ENCODE measurements around the gene ATP1A2.

Gene ATP1A2

GRCh38 chr1:160085686-160086455 is 29.7 kb upstream of the ATP1A2 start:
- DNase-seq (ENCODE audit: low spot score) = peak; percentile 91

- DNase-seq (ENCODE audit: low spot score) = no peak
These were observed 29.1 kb upstream of the ATP1A2 start for GRCh38 chr1:160086456-160086892.

DNA sequence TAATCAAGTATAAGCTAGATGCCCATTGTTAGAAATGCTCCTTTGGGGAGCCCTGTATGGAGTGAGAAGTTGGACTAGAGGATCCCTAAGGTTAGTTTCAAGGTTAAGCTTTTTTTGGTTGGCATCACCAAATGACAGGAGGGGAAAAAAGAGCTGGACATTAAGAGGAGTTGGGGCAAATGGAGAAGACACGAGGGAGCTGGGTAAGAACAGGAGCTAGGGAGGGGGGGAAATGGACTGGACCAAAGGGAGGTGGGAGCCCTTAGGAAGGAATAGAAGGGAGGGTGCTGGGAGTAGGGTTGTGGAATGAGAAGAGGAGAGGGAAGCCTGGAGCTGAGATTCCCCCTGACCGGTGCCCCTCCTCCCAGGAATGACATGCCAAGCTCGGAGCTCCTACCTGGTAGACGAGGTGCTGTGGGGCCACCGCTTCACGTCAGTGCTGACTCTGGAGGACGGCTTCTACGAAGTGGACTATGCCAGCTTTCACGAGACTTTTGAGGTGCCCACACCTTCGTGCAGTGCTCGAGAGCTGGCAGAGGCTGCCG is 28.4 kb upstream of the ATP1A2 start:
- DNase-seq (ENCODE audit: low spot score) = no peak

DNA sequence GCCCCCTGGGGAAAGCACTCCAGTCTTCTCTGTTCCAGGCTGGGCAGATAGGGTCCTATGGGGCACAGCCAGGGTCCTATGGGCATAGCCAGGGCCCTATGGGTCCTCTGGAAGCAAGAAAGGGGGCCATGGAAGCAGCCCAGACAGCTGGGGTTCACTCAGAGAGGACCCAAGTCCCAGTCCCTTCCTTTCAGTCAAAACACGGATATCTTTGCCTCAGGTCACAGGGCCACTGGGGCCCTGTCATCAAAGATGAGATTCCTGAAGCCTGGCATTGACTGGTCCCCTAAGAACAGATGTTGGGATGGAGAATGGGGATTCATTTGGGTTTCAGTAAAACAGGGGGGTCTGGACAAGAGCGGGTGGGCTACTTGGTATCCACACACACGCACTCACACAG is 25.7 kb upstream of the ATP1A2 start:
- no peak for DNase-seq (ENCODE audit: low spot score)

- DNase-seq (ENCODE audit: low spot score) = no peak
These were observed 24.8 kb upstream of the ATP1A2 start for GRCh38 chr1:160090760-160091159.

DNA sequence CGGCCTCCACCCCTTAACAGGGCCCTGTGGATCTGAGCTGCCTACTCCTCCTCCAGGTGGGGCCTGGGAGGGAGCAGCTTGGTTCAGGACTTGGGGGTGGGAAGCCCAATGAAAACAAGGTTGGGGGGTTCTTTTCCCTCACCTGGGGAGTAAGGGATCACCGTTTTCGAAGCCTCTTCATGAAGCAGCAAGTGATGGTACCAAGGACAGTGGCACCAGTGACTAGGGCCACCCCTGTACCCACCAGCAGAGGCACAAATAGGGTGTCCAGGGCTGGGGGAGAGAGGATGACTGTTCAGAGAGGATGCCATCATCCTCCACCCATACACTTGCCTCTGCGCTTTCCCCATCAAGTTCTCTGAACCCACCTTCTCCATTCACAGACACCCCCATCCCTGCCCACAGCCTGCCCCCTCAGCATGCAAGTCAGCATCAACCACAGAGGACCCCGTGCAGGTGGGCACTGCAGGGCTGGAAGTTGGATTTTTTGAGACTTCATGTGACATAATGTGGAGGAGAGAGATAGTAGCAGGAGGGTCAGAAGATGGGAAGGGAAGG is 23.8 kb upstream of the ATP1A2 start:
- no peak for DNase-seq (ENCODE audit: low spot score)

- DNase-seq (ENCODE audit: low spot score) = no peak
These were observed 23.0 kb upstream of the ATP1A2 start for GRCh38 chr1:160092366-160093068.

- no peak for DNase-seq (ENCODE audit: low spot score)
These were observed 22.5 kb upstream of the ATP1A2 start for GRCh38 chr1:160093069-160093395.

DNA sequence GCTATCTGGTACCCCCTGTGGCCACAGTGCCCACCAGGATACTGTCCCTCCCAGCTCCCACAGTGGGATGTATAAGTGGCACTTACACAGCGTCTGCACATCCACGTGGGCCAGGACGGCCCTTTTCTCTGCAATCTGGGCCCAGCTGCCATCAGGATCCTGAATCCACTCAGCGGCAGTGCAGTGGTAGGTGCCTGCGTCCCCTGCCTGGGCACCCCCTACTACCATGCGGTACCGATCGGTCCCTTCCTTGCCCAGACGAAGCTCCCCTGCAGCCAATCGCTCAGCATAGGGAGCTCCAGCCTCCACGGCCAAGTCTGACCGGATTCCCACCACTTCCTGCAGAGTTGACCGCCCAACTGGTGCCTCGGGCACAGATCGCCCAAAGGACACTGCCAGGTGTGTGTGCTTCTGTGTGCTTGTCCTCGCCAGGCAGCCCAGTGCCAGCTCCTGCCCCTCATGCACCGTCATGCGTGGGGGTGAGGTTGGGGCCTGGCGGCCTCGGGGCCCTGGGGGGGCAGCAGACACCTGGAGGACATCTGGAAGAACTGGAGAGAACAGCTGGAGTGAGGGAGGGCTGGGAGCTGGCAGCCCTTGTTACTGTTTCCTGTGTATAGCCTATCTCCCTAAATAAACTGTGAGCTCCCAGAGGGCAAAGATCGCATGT is 21.8 kb upstream of the ATP1A2 start:
- no peak for DNase-seq (ENCODE audit: low spot score)

DNA sequence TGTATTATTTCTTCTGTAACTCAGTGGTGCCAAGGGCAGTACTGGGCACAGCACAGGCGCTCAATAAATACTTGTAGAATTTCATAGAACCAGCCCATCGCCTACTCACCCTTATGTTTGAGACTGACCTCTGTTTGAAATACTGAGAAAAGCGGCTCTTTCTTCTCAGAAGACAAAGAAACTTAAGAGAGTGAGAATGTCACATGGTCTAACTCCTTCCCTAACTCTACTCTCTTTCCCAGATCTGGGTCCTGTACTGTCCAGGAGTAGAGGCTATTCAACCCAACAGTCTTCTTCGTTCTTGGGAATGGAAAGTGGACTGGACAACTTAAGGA is 21.3 kb upstream of the ATP1A2 start:
- no peak for DNase-seq (ENCODE audit: low spot score)

DNA sequence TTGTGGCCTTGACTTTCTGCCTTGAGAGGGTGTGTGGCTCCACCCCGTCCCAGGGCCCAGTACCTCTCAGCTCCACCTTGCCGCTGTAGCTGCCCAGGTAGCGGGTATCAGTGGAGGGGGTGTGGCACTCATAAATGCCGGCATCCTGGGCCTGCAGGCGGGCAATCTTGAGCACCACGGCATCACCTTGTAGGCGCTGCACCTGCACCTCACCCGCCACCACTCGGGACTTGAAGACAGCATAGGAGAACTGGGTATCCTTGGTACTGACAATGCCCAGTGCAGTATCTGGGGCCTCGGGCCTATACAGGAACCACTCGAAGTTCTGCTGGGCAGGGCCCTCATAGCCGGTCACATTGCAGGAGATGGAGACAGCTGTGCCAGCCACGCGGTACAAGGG is 20.8 kb upstream of the ATP1A2 start:
- no peak for DNase-seq (ENCODE audit: low spot score)

DNA sequence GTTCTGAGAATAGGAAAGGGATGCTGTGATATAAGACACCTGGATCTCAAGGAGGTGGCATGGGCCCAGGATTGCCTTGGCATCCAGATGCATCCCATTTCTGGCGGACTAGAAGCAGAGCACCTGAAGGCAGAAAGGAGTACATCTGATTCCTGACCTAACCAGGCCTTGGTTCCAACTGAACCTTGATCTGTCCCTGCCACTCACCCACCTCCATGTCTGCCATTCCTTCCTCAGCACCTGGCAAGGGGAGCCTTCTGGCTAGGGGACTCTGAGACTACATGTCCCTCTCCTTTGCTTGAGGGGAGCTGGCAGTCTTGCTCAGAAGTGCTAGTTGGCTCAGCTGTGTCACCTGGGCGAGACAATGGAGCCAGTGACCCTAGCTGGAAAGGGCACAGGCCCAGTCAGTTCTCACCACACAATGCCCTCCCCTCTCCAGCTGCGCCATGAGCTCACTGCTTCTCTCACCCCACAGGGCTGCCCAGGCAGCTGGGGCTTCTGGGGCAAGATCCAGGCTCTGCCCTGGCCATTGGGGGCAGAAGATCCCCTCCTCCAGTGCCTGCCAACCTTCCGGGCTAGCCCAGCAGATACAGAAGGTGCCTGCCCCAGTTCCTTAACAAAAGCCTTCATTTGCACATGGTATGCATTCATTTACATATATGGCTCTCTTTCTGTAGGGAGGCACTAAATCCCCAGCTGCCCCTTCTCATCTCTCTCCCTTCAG is 20.0 kb upstream of the ATP1A2 start:
- DNase-seq (ENCODE audit: low spot score) = no peak

DNA sequence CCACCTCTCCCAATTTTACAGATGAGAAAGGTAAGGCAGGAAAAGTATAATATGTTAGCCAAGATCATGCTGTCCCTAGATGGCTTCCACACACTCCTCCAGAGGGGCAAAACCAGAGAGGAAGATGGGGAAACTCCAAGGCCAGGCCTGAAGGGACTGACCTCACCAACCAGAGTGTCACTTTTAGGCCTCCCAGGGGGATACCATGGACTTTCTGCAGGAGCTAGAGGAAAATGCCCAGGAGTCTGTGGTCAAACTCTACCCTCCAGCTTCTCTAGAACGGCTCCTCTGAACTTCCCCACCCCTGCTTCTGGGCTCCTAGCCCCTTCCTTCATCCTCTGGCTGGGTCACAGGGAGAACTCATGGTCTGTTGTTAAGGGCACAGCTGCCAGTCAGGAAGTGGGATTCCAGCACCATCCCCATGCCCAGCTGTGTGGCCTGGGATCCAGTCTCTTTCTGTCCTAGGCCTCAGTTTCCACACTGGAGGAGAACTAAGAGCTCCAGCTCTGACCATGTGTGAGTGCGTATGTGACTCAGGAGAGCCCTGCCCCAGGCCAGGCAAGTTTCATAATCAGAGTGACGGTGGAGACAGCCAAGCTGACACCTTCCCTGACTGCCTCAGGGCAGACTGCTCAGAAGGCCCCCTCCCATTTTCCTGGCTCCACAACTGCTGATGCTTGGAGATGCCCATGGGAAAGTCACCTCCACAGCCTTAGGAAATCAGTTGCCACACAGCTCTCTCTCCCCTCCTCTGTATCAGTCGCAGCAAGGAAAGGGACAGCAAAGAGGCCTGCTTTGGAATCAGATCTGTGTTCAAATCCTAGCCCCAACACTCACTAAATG is 19.1 kb upstream of the ATP1A2 start:
- no peak for DNase-seq (ENCODE audit: low spot score)

GRCh38 chr1:160097151-160097910 is 18.2 kb upstream of the ATP1A2 start:
- DNase-seq (ENCODE audit: low spot score) = no peak

DNA sequence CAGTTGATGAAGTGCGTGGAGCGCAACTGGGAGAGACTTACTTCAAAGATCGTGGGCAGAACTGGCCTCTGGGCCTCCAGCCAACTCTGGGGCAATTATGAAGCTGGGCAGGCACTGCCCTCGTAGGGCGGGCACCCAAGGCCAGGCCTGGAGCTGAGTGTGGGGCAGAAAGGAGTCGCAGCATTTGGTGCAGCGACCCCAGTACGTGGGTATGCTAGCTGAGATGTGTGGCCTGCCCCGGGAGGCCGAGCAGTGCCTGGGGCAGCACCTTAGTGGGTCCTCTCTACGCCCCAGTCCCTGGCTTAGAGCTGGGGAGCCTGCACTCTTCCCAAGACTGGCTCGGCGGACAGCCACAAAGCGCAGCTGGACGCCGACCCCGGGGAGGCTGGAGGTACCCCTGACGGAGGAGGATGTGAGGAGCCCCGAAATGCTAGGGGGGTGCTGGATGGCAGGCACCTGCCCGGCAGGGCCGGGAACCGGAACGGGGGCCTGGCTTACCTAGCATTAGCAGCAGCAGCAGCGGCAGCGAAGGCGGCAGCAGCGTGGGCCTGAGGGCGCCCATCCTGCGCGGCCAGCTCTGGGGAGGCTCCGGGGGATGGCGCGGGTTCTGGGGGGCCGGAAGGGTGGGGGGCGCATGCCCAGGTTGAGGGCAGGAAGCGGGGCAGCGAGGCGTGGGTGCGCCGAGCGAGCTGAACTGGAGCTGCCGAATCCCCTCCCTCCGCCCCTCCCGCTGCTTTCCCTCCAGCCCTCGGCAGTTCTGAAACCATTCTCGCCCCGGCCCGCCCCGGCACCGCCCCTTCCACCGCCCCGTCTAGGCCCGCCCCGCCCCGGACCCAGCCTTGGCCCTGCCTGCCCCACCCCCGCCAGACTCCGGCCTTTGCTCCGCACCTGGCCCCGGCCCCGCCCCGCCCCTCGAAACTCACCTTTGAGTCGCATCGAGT is 17.4 kb upstream of the ATP1A2 start, which contains the start of gene IGSF8:
Gene IGSF8, minus strand, starts transcription at position 709 of the 941 bp plus-strand sequence. Its CDS starts 147 bp downstream, at position 562.
- peak; percentile 94 for DNase-seq (ENCODE audit: low spot score)

GRCh38 chr1:160098852-160099561 is 16.6 kb upstream of the ATP1A2 start:
- DNase-seq (ENCODE audit: low spot score) = peak; percentile 98

DNA sequence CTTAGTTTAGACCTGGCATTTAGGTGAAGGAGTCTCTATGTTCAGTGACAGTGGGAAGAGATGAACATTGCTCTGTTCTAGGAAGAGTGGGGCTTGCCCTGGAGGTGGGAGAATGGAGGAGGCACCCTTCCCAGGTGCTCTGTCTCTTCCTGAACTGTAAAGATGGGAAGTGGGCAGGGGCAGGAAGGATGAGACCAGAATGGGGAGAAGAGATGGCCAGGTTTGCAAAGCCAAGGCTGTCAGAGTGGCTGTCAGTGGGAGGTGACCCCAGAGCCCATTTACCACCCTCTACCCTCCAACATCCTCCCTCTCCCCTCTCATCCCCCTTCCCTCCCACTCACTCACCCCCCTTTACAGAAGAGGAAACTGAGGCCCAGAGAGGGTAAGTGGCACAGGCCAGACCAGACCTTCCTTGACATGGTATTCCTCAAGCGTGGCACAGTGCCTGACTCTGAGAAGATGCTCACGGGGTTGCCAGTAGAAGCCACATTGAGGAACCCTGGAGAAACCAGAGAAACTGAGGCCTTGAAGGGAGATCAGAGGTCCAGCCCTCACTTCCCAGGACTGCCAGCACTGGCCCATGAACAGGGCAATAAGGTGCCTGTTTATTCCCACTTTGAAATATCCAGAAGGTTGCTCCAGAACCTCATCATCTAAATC is 15.7 kb upstream of the ATP1A2 start:
- DNase-seq (ENCODE audit: low spot score) = no peak
